Activated CD8-positive, alpha-beta memory T cell treated with anti-CD3 and anti-CD28 coated beads for 36 hours (primary cell): ENCODE data around the gene HMOX1. TPM values are rescaled to one million over a fixed set of nuclear protein-coding genes. Genes with fewer than 3 reads are reported as not detected.
"Not testable (repeated sequence)": the region's sequence is repeated elsewhere in the genome, so short reads cannot be mapped to it uniquely, and the experiment has no call there.

ENCODE experiments used
- CTCF ChIA-PET: fragments of 350-600 bp; sonication (Branson Sonifier 250); formaldehyde crosslinking; loops from one replicate; lab custom pipeline; 2021; ENCODE audit warnings: antibody characterized with exemption; lab: Charles Lee
- POLR2A ChIA-PET: fragments of 350-600 bp; sonication (Branson Sonifier 250); formaldehyde crosslinking; loops from one replicate; lab custom pipeline; 2021; ENCODE audit warnings: antibody characterized with exemption; lab: Charles Lee
- total RNA-seq, 2 experiments: library from RNA; stranded (reverse); gene quantifications; one replicate each; pipeline ENCODE4 v1.2.3, GENCODE V29; 2021

The HMOX1 gene
- total RNA-seq, 2 experiments from 2014 or later: 1.4 to 1.6 TPM

DNA sequence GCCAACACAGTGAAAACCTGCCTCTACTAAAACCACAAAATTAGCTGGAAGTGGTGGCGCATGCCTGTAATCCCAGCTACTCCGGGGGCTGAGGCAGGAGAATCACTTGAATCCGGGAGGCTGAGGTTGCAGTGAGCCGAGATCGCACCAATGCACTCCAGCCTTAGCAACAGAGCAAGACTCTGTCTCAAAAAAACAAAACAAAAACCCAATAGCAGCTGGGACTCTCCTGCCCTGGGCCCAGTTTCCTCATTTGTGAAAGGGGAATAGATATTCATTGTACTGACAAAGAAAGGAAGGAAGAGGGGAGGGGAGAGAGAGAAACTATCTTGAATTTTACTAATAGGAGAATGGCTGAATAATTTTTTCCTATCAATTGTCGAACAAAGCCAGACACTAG is 15.7 kb downstream of the HMOX1 start:
- POLR2A ChIA-PET: interaction anchor here (1.1 kb wide), 1 partner anchor 34 kb away, joined by 8 read pairs; no protein-coding TSS in a partner anchor
- CTCF ChIA-PET: not testable (repeated sequence)

GRCh38 chr22:35397095-35397904 is 16.4 kb downstream of the HMOX1 start:
- POLR2A ChIA-PET: interaction anchor here (1.1 kb wide), 1 partner anchor 33 kb away, joined by 8 read pairs; no protein-coding TSS in a partner anchor
- CTCF ChIA-PET: interaction anchor here (0.8 kb wide), 1 partner anchor 46 kb away, joined by 3 read pairs; no protein-coding TSS in a partner anchor

GRCh38 chr22:35398591-35398973 is 17.7 kb downstream of the HMOX1 start:
- ChIA-PET POLR2A (no interaction called here), CTCF (interaction anchor here (1.2 kb wide), 1 partner anchor 47 kb away, joined by 3 read pairs; no protein-coding TSS in a partner anchor)

DNA sequence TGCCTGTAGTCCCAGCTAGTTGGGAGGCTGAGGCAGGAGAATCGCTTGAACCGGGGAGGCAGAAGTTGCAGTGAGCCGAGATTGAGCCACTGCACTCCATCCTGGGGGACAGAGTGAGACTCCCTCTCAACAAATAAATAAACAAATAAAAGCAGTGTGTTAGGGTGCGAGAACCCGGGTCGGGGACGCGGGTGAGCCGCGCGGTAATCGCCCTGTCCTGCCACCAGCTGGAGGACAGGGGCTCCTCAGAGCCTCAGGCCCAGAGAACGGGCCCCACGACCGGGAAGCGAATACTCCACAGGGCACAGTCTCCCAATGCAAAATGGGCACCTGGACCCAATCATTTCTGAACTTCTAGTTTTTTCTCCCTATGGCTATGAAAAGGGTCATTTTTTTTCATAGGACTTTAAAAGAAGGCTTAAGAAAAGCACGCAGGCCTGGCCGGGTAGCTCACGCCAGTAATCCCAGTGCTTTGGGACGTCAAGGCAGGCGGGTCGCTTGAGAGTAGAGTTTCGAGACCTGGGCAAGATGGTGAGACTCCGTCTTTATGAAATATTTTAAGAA is 18.3 kb downstream of the HMOX1 start:
- ChIA-PET CTCF (interaction anchor here (1.1 to 1.2 kb wide), 2 partner anchors 48 to 183 kb away, joined by 3 read pairs; no protein-coding TSS in a partner anchor), POLR2A (interaction anchor here (0.6 kb wide), 1 partner anchor 622 kb away, joined by 5 read pairs; no protein-coding TSS in a partner anchor)

DNA sequence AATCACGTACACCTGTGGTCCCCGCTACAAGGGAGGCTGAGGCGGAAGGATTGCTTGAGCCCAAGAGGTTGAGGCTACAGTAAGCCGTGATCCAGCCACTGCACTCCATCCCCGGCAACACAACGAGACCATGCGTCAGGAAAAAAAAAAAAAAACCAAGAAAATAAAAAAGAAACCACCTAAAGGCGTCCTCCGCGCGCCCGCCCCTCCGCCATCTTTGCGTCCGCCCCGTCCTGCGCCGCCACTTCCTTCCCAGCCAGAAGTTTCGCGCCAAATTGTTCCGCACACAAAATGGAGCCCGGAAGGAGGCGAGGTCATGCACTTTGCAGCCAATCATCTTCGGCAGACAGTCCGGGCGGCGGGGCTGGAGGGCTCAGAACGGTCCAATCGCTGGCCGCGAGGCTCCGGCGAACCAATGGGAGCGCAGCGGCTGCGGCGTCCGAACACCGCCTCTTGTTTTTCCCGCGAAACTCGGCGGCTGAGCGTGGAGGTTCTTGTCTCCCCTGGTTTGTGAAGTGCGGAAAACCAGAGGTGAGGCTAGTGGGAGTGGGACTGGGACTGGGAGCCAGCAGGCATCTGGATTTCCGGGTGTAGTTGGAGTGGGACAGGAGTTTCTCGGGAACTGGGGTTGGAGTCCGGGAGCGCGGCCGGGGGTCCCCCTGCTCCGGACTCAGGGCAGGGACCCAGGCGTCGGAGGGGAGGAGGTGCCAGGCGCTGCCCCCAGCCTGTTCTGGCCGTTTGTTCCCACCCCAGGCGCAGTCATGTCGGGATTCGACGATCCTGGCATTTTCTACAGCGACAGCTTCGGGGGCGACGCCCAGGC is 19.0 kb downstream of the HMOX1 start, which contains the start of gene MCM5:
TSS of gene MCM5 (plus strand) at position 463 of the 823 bp plus-strand sequence. CDS start at position 762, 299 bp downstream.
- ChIA-PET POLR2A (interaction anchor here (0.6 to 1.4 kb wide), 2 partner anchors 11 to 622 kb away, joined by 4 to 5 read pairs; no protein-coding TSS in a partner anchor), CTCF (interaction anchor here (1.1 to 1.2 kb wide), 2 partner anchors 49 to 182 kb away, joined by 3 read pairs; no protein-coding TSS in a partner anchor)

DNA sequence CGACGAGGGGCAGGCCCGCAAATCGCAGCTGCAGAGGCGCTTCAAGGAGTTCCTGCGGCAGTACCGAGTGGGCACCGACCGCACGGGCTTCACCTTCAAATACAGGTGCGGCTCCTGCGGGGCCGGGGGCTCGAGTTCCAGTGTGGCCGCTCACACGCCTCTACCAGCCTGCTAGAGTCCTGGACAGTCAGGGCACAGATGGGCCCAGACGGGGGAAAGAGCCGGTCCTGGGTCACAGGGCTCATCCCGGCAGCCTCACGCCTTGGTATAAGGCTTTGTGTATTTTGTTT is 19.6 kb downstream of the HMOX1 start:
- ChIA-PET POLR2A (interaction anchor here (1.4 kb wide), 1 partner anchor 10 kb away, joined by 4 read pairs; no protein-coding TSS in a partner anchor), CTCF (no interaction called here)

- ChIA-PET CTCF (interaction anchor here (0.9 kb wide), 1 partner anchor 51 kb away, joined by 3 read pairs; no protein-coding TSS in a partner anchor), POLR2A (interaction anchor here (1.1 kb wide), 1 partner anchor 10 kb away, joined by 5 read pairs; no protein-coding TSS in a partner anchor)
Measured at GRCh38 chr22:35401863-35402262, 21.0 kb downstream of the HMOX1 start.

GRCh38 chr22:35403356-35403755 is 22.5 kb downstream of the HMOX1 start:
- ChIA-PET POLR2A (interaction anchor here (0.6 to 1.2 kb wide), 4 partner anchors 9 to 52 kb away, joined by 3 to 5 read pairs (median 4); no protein-coding TSS in a partner anchor), CTCF (interaction anchor here (1.5 kb wide), 1 partner anchor 27 kb away, joined by 4 read pairs; no protein-coding TSS in a partner anchor)

DNA sequence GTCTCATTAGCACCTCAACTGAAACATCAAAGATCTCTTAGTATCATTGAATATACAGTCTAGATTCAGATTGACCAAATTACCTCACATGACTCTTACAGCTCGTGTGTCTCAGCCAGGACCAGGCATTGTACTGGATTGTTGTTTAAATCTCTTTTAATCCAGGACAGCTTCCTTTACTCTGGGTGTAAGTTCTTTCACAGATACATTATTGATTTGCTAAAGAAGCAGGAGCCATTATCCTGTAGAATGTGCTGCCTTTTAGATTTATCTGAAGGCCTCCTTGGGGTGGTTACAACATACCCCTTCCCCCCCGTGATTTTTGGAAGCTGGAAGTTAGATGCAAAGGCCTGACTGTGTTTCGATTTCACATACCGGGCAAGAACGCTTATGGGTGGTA is 23.3 kb downstream of the HMOX1 start:
- ChIA-PET POLR2A (interaction anchor here (0.7 to 1.2 kb wide), 2 partner anchors 13 to 53 kb away, joined by 3 to 5 read pairs; no protein-coding TSS in a partner anchor), CTCF (interaction anchor here (0.6 to 1.5 kb wide), 2 partner anchors 26 to 223 kb away, joined by 3 to 4 read pairs; no protein-coding TSS in a partner anchor)

DNA sequence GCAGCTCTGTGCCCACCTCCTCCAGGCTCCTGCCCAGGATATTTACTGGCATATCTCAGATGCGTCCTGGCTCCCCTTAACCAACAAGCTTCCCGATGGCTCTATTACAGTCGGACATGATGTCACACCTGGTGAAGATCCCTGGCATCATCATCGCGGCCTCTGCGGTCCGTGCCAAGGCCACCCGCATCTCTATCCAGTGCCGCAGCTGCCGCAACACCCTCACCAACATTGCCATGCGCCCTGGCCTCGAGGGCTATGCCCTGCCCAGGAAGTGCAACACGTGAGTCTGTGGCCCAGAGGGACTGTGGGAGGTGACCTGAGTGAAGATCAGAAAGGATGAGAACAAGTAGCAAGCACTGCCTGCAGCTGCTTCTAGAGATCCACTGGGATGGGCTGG is 25.5 kb downstream of the HMOX1 start:
- ChIA-PET POLR2A (interaction anchor here (0.6 kb wide), 1 partner anchor 41 kb away, joined by 3 read pairs; no protein-coding TSS in a partner anchor), CTCF (interaction anchor here (1.4 to 1.5 kb wide), 2 partner anchors 14 to 56 kb away, joined by 3 read pairs; no protein-coding TSS in a partner anchor)

- CTCF ChIA-PET: interaction anchor here (1.4 to 1.5 kb wide), 2 partner anchors 13 to 56 kb away, joined by 3 read pairs; no protein-coding TSS in a partner anchor
- POLR2A ChIA-PET: no interaction called here
Measured at GRCh38 chr22:35407362-35407761, 26.5 kb downstream of the HMOX1 start.

DNA sequence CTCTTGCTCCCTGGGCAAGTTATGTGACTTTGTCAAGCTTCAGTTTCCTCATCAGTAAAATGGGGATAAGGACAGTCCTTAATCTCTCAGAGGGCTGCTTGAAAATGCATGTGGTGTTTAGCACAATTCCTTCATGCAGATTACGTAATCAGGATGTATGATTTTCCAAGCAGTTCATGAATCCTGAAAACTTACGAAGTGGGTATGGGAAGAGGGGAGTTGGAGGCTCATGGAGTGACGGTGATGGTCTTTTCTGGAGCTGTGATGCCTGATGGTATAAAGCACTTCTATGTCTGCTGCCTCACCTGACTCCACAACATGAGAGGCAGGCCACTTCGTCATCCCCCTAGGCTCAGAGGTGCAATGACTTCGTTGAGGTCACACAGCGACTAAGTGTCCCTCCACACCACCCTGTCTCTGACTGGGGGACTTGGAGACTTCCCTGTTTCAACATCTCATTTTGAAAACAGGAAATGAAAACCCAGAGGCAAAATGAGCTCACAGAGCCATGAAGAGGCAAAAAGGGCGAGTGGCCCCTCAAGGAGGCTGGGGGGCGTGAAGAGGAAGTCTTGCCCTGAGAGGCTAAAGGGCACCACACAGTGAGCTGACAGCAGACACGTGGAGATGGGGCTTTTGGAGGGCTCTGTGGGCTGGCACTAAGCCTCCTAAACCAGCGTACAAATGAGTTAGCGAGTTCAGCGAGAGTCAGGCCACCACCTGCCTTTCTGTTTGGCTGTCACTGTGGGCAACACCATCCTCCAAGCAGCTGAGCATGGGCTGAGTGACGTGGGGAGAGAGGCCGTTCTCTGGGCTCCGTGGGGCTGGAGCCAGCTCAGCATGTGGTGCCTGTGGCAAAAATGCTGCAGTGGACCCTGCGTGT is 29.1 kb downstream of the HMOX1 start:
- CTCF ChIA-PET: interaction anchor here (1.7 kb wide), 1 partner anchor 20 kb away, joined by 4 read pairs; no protein-coding TSS in a partner anchor
- POLR2A ChIA-PET: interaction anchor here (0.6 to 1.4 kb wide), 4 partner anchors 9 to 29 kb away, joined by 3 to 7 read pairs (median 4); partner anchors contain the start of gene HMOX1

- ChIA-PET CTCF (interaction anchor here (1.7 kb wide), 1 partner anchor 20 kb away, joined by 4 read pairs; no protein-coding TSS in a partner anchor), POLR2A (interaction anchor here (0.8 to 1.4 kb wide), 3 partner anchors 9 to 29 kb away, joined by 3 to 4 read pairs (median 4); partner anchors contain the start of gene HMOX1)
Measured at GRCh38 chr22:35410663-35411034, 29.8 kb downstream of the HMOX1 start.

DNA sequence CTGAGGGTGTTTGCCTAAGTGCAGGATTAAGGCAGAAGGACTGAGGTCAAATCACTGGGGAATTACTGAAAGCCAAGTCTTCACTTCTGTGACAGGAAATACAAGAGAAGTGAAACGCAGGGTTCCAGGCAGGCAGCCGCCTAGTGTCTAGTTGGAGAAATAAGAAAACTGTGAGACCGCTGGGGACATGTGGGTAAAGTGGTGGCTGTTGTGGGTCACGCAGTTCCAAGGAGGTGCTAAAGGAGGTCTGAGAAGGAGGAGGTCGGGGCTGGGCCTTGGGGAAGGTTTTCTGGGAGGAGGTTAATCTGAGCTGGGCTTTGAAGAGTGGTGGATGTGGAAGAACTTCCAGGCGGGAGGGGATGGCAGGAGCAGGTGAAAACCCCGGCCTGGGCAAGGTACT is 30.2 kb downstream of the HMOX1 start:
- ChIA-PET POLR2A (interaction anchor here (1.0 to 1.4 kb wide), 2 partner anchors 8 to 10 kb away, joined by 4 read pairs; no protein-coding TSS in a partner anchor), CTCF (interaction anchor here (1.7 kb wide), 1 partner anchor 19 kb away, joined by 4 read pairs; no protein-coding TSS in a partner anchor)

- ChIA-PET POLR2A (no interaction called here), CTCF (interaction anchor here (1.0 to 1.1 kb wide), 3 partner anchors 17 to 25 kb away, joined by 3 read pairs; no protein-coding TSS in a partner anchor)
Measured at GRCh38 chr22:35413624-35414023, 32.7 kb downstream of the HMOX1 start.

DNA sequence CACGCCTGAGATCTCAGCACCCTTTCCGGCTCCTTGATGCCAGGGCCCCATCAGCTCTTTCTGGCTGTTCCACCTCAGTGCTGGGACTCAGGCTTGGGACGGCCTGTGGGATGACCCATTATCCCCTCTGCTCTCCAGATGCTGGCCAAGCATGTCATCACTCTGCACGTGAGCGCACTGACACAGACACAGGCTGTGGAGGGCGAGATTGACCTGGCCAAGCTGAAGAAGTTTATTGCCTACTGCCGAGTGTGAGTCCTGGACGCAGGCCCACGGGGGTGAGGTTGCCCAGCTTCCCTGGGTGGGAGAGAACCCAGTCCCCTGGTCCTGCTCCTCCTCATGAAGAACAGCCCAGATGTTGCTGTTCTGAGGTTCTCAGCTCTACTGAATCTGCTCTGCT is 36.7 kb downstream of the HMOX1 start:
- CTCF ChIA-PET: no interaction called here
- POLR2A ChIA-PET: interaction anchor here (0.8 to 1.0 kb wide), 2 partner anchors 11 to 14 kb away, joined by 3 to 6 read pairs; no protein-coding TSS in a partner anchor

DNA sequence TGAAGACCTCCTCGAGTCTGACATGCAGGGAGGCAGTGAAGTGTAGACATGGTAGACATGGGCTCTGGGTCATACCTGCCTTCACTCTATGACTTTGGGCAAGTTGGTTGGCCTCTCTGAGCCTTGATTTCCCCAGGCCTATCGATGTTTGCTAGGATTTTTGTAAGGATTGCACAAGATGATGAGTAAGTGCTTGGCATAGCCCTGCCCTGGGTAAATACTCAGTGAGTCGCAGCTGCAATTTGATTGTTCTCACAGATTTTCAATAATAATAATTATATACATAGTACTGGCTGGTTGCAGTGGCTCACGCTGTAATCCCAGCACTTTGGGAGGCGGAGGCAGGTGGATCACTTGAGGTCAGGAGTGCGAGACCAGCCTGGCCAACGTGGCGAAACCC is 37.2 kb downstream of the HMOX1 start:
- ChIA-PET CTCF (no interaction called here), POLR2A (no interaction called here)
